Left lung (tissue), 10 donors: ENCODE results near the gene CCDC117. TPM values are rescaled to one million over a fixed set of nuclear protein-coding genes. Genes with fewer than 3 reads are reported as not detected.
A peak's percentile ranks its signal among the peaks of the same experiment; 100 is the strongest.

Experiments
- ATAC-seq: fragments of 200-7000 bp; cut with Tn5 transposase; one replicate; pipeline ENCODE4 v1.9.1; 2020; ENCODE audit warnings: moderate library complexity
- DNase-seq, 4 donors: peaks; one replicate each; pipeline ENCODE4 v3.0.0-alpha.2; 2013 to 2020
- H3K27ac ChIP-seq, 2 donors: fragments of 200-600 bp; sonication (generic) in 1 of 2; one replicate each; pipeline versions ENCODE4 v1.5.0 to v1.8.0; 2020 to 2021
- H3K27me3 ChIP-seq, 2 donors: fragments of 200-600 bp; sonication (generic) in 1 of 2; one replicate each; pipeline versions ENCODE4 v1.5.0 to v1.8.0; 2020 to 2021
- H3K36me3 ChIP-seq, 2 donors: fragments of 200-600 bp; sonication (generic) in 1 of 2; one replicate each; pipeline versions ENCODE4 v1.5.0 to v1.8.0; 2020 to 2021
- H3K4me1 ChIP-seq, 2 donors: fragments of 200-600 bp; one replicate each; pipeline ENCODE4 v1.8.0; 2021
- H3K4me3 ChIP-seq, 2 donors: fragments of 200-600 bp; sonication (generic) in 1 of 2; one replicate each; pipeline versions ENCODE4 v1.5.0 to v1.8.0; 2020 to 2021; ENCODE audit warnings: mild to moderate bottlenecking in 1 of 2
- H3K9me3 ChIP-seq, 2 donors: fragments of 200-600 bp; sonication (generic) in 1 of 2; one replicate each; pipeline versions ENCODE4 v1.5.0 to v1.8.0; 2020 to 2021
- intact Hi-C, 2 donors: fragments of 100-400 bp; cut with DNase I; formaldehyde crosslinking; loops; one replicate each; pipeline versions ENCODE4 v1.11.2 to v1.14.2; 2022
- polyA plus RNA-seq, 6 donors: library from polyadenylated mRNA; unstranded; fragments of 120-200 nt; gene quantifications; one replicate each; pipeline ENCODE4 v1.2.1, GENCODE V29; 2013; ENCODE audit not compliant: insufficient read length in 6 of 6
- total RNA-seq, 2 donors: library from RNA; stranded (reverse); fragmentation: NEBNext Ultra II Directional; extraction: Animal tissue kit (Norgen Biotek cat#: 25700); gene quantifications; one replicate each; pipeline ENCODE4 v1.2.1, GENCODE V29; 2021
- TF ChIP-seq, protein P1 (sequence below), 2 donors: fragments of 200-600 bp; sonication (generic) in 1 of 2; IDR thresholded peaks; one replicate each; pipeline versions ENCODE4 v1.5.0 to v1.8.0; 2021; ENCODE audit warnings: antibody characterized with exemption in 2 of 2
- donor health status: DM: no; HTN: yes; CAD: no.
- donor health status: DM: no; HTN: no; CAD: no.

CCDC117 gene
- total and polyA plus RNA-seq, 8 donors, result 23.5 to 45.6 (median 34.4) TPM

DNA sequence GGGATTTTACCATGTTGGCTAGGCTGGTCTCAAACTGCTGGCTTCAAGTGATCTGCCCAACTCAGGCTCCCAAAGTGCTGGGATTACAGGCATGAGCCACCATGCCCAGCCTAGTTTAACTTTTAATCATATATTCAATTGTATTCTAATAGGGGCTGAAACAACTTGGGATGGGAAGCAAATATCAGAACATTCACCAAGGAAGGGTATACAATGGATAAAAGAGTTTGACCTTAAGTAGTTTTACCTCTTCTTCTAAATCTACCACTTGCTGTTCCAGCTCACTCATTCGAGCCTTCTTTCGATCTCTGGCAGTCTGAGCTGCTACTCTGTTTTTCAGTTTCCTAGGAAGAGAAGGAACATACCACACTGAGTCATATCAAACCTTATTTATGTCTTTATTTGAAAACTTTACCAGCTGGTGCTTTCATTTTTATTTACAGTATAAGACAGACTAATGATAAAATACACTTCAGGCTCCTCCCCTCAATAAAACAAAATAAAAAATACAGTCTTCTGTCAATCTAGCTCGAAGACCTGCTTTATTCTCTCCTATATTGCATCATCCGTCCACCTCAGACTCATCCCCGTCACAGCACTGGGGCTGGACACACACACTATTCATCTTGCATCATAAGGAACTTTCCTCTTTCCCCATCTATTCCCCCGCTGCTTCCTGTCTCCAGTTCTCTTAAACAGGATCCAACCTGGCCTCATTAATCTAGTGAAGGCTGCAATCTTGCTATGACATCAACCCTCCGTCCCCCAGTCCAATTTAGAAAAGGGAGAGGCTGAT lies 26.5 kb downstream of the CCDC117 start:
- DNase-seq (peak in 1 of 4 donors; percentile 58), ATAC-seq (peak; percentile 30)
- Histone ChIP-seq H3K4me1 (peaks cover 21 to 78% of the 10 kb centered on the region in 2 donors), H3K27me3 (no peaks in the 10 kb centered on the region), H3K36me3 (peaks cover 0 to 50% of the 10 kb centered on the region in 2 donors), H3K9me3 (no peaks in the 10 kb centered on the region), H3K27ac (peak overlapping the region; percentile 99), H3K4me3 (peak overlapping the region; percentile 87 to 92)
- intact Hi-C loops, result no loop called here
- TF ChIP-seq, protein P1, sequence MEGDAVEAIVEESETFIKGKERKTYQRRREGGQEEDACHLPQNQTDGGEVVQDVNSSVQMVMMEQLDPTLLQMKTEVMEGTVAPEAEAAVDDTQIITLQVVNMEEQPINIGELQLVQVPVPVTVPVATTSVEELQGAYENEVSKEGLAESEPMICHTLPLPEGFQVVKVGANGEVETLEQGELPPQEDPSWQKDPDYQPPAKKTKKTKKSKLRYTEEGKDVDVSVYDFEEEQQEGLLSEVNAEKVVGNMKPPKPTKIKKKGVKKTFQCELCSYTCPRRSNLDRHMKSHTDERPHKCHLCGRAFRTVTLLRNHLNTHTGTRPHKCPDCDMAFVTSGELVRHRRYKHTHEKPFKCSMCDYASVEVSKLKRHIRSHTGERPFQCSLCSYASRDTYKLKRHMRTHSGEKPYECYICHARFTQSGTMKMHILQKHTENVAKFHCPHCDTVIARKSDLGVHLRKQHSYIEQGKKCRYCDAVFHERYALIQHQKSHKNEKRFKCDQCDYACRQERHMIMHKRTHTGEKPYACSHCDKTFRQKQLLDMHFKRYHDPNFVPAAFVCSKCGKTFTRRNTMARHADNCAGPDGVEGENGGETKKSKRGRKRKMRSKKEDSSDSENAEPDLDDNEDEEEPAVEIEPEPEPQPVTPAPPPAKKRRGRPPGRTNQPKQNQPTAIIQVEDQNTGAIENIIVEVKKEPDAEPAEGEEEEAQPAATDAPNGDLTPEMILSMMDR (IDR thresholded peaks at IDR 0.05), result no peak

DNA sequence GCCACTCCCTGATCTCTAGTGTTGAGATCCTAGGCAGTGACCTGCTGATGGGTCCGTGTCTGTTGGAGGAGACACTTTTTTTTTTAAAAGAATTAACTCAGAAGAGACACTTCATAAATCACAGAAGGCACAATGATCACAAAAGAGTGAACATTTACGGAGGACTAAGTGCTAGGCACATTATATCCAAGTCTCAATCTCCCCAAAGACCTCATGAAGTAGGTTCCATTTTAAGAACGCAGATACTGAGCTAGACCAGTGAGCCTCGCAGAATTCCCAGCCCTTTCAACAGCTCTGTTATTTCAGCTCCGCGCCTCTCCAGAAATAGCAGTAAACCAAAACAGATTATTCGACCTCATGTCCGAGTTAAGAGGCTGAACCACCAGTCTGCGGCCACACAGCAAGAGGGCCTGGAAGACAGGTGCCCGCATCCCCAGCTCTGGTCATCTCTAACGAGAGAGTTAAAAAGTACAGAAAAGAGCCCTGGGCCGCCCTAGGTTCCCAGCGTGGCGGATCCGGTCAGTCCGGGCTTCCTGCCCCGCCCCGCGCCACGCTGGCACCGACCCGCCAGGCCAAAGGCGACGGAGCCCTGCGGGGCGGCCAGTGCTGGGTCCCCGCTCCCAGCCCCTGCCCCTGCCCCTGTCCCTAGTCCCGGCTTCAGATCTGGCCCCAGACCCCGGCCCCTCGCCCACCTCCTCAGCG lies 27.3 kb downstream of the CCDC117 start:
- H3K9me3 ChIP-seq, result no peaks in the 10 kb centered on the region
- H3K36me3 ChIP-seq, result peaks cover 0 to 42% of the 10 kb centered on the region in 2 donors
- DNase-seq, result peak; percentile 60 to 92 (median 66)
- ATAC-seq, result peak; percentile 74
- peak overlapping the region; percentile 99 for H3K27ac ChIP-seq
- peaks cover 18 to 71% of the 10 kb centered on the region in 2 donors for H3K4me1 ChIP-seq
- intact Hi-C loops, result no loop called here
- peak overlapping the region; percentile 87 to 92 for H3K4me3 ChIP-seq
- TF ChIP-seq, protein P1 (IDR thresholded peaks at IDR 0.05), result no peak
- no peaks in the 10 kb centered on the region for H3K27me3 ChIP-seq

DNA sequence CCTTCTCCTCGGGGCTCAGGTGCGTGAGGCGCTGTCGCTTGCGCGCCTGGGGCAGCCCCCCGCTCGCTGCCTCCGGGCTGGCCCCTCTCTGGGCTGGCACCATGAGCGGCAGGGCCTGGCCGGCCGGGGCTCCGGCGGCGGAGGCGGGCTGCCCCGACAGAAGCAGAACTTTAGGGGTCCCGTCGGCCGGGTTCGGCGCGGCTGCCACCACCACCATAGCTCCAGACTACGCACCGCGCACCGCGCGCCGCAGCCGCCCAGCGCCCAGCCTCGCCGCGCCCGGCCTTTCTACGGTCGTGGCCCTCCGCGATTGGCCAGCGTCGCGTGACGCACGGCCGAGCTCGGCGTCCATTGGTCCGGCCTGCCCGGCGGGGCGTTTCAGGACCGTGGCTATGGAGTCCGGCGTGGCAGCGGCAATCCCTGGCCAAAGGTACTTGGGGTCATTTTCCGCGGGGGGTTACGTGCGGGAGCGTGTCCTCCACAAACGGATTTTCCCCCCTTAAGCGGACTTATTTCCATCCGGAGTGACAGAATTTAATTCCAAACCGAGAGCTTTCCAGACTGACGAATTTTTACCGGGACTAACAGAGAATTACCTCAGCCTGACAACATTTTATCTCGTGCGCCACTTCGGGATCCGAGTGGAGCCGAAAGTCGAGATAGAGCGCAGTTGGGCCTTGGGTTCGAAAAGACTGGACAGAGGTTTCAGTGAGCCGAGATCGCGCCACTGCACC lies 28.0 kb downstream of the CCDC117 start, which contains the start of gene XBP1:
TSS of gene XBP1 (minus strand) at position 262 of the 734 bp plus-strand sequence.
- TF ChIP-seq, protein P1 (IDR thresholded peaks at IDR 0.05), result no peak

DNA sequence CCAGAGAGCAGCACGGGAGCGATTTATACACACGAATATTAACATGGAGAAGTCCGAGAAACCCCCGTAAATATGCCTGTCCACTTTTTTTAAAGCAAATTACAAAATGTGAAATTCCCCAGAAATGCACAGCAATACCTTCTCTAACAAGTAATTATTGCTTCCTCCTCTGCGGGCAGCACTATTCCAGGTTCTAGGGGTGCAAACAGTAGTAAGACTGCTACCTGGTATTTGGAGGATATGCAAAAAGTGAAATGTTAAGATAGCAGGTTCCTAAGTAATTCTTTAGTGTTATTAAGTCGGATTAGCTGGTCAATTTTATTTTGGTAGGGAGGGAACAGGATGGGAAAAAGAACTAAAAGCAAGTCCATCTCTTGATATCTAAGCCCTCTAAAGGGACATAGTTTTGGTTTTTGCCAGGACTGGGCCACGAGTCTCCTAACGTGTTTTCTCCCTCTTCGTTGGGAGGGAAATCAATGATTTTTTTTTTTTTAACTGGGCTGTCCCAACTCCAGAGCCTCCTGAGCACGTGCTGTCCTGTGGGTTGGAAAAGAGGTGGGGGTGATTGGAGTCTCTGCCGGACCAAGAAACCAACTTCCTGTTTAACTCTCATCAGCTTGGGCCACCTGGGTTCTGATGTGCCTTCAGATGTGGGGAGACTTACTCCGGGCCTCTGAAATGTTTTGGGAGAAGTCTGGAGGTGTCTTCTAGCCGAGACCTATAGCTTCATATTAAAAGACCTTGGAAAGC lies 29.5 kb downstream of the CCDC117 start:
- H3K9me3 ChIP-seq, result no peaks in the 10 kb centered on the region
- H3K4me1 ChIP-seq, result peaks cover 17 to 49% of the 10 kb centered on the region in 2 donors
- ATAC-seq, result no peak
- no peak for DNase-seq
- TF ChIP-seq, protein P1 (IDR thresholded peaks at IDR 0.05), result no peak
- H3K27me3 ChIP-seq, result no peaks in the 10 kb centered on the region
- H3K36me3 ChIP-seq, result peaks cover 0 to 20% of the 10 kb centered on the region in 2 donors
- intact Hi-C loops, result no loop called here
- peak overlapping the region; percentile 99 for H3K27ac ChIP-seq
- peak overlapping the region; percentile 87 to 92 for H3K4me3 ChIP-seq

More for the DNA sequence above, 28.0 kb downstream of the CCDC117 start, which contains the start of gene XBP1:
- Histone ChIP-seq H3K36me3 (peaks cover 0 to 35% of the 10 kb centered on the region in 2 donors), H3K27ac (peak within 1 kb of the TSS; percentile 99), H3K27me3 (no peaks in the 10 kb centered on the region), H3K4me3 (peak within 1 kb of the TSS; percentile 87 to 92), H3K9me3 (no peaks in the 10 kb centered on the region), H3K4me1 (peaks cover 17 to 64% of the 10 kb centered on the region in 2 donors)
- intact Hi-C loops, result no loop called here
- DNase-seq, result peak; percentile 92 to 98 (median 95)
- ATAC-seq, result peak; percentile 93
